ENCODE results near the gene EIF2S1. TPM values are rescaled to one million over a fixed set of nuclear protein-coding genes. Genes with fewer than 3 reads are reported as not detected.
A peak's percentile ranks its signal among the peaks of the same experiment; 100 is the strongest.

Gene EIF2S1
- total and polyA plus RNA-seq, 2 experiments from 2014 or later, result 121 to 170 TPM

DNA sequence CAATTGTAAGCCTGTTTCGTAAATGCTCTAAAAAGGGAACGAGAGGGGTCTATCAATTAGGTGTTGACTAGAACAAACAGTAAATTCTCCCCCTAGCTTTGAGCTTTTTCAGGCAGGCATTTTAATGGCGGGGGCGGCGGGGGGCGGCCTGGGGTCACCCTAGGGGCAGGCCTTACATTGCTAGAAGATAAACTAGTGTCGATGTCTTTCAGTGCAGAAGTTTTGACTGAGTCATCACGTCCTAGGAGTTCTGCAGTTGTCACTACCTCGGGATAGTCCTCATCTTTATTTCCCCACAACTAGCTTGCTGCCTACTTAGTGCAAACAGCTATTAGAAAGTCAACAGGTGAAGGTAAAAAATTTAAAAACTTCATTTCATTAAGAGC lies 2.2 kb upstream of the EIF2S1 start (continued):
- TF ChIP-seq, protein P1, sequence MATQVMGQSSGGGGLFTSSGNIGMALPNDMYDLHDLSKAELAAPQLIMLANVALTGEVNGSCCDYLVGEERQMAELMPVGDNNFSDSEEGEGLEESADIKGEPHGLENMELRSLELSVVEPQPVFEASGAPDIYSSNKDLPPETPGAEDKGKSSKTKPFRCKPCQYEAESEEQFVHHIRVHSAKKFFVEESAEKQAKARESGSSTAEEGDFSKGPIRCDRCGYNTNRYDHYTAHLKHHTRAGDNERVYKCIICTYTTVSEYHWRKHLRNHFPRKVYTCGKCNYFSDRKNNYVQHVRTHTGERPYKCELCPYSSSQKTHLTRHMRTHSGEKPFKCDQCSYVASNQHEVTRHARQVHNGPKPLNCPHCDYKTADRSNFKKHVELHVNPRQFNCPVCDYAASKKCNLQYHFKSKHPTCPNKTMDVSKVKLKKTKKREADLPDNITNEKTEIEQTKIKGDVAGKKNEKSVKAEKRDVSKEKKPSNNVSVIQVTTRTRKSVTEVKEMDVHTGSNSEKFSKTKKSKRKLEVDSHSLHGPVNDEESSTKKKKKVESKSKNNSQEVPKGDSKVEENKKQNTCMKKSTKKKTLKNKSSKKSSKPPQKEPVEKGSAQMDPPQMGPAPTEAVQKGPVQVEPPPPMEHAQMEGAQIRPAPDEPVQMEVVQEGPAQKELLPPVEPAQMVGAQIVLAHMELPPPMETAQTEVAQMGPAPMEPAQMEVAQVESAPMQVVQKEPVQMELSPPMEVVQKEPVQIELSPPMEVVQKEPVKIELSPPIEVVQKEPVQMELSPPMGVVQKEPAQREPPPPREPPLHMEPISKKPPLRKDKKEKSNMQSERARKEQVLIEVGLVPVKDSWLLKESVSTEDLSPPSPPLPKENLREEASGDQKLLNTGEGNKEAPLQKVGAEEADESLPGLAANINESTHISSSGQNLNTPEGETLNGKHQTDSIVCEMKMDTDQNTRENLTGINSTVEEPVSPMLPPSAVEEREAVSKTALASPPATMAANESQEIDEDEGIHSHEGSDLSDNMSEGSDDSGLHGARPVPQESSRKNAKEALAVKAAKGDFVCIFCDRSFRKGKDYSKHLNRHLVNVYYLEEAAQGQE (IDR thresholded peaks at IDR 0.05; ENCODE audit: unreplicated experiment), result no peak
- TF ChIP-seq NANOG (IDR thresholded peaks at IDR 0.05; ENCODE audit: borderline replicate concordance) (no peak), STAT1 (IDR thresholded peaks at IDR 0.05; ENCODE audit: unreplicated experiment) (no peak), EZH2phosphoT487 (IDR thresholded peaks at IDR 0.05; ENCODE audit: unreplicated experiment) (no peak), ZNF331 (CRISPR knock-in tag; IDR thresholded peaks at IDR 0.05; ENCODE audit: low read depth) (no peak), POLR2AphosphoS5 (IDR thresholded peaks at IDR 0.05; ENCODE audit: low read depth) (no peak)

GRCh38 chr14:67358924-67359774 lies 979 bp upstream of the EIF2S1 start:
- Histone ChIP-seq H3K79me2 (replicated peaks; ENCODE audit: insufficient read depth) (peaks cover 91% of the 10 kb centered on the region), H3K4me3 (peak overlapping the region; percentile 90), H3K4me2 (peak overlapping the region; percentile 92), H3K4me1 (ENCODE audit: insufficient read depth) (peaks cover 9% of the 10 kb centered on the region), H4K20me1 (replicated peaks; ENCODE audit: insufficient read depth) (peaks cover 7% of the 10 kb centered on the region; the same call in 1 of the 2 replicates), H3K36me3 (ENCODE audit: insufficient read depth) (no peaks in the 10 kb centered on the region), H3F3A (replicated peaks; ENCODE audit: low read depth) (no peaks in the 10 kb centered on the region), H3K9me2 (ENCODE audit: insufficient read depth) (no peaks in the 10 kb centered on the region), H3K27ac (ENCODE audit: low read depth) (peak overlapping the region; percentile 84), H3K27me3 (ENCODE audit: insufficient read depth) (no peaks in the 10 kb centered on the region), H2AFZ (peak overlapping the region; percentile 73; the same call in 1 of the 2 replicates)
- Mint-ChIP-seq H3K4me3 (peak overlapping the region; percentile 99), H3K36me3 (ENCODE audit: low read depth) (peaks cover 10% of the 10 kb centered on the region; the same call in 1 of the 3 replicates), H3K9me3 (no peaks in the 10 kb centered on the region), H3K4me1 (peaks cover 22% of the 10 kb centered on the region), H3K27me3 (ENCODE audit: insufficient read depth, low read depth, poor library complexity) (peaks cover 11% of the 10 kb centered on the region), H3K27ac (peak overlapping the region; percentile 99)
- DNase-seq (ENCODE audit: low spot score), result peak; percentile 54
- ATAC-seq, result peak; percentile 22
- no peak for TF ChIP-seq ZNF114 (CRISPR knock-in tag; IDR thresholded peaks at IDR 0.05)
- no peak for TF ChIP-seq ZNF331 (CRISPR knock-in tag; IDR thresholded peaks at IDR 0.05; ENCODE audit: low read depth)
- no peak for TF ChIP-seq CTCF (conservative IDR thresholded peaks at IDR 0.05; ENCODE audit: low read depth in 2 of 2)
- no peak for TF ChIP-seq ZNF462 (CRISPR knock-in tag; IDR thresholded peaks at IDR 0.05)
- no peak for TF ChIP-seq EZH2 (IDR thresholded peaks at IDR 0.05; ENCODE audit: low read depth, unreplicated experiment)
- no peak for TF ChIP-seq NANOG (IDR thresholded peaks at IDR 0.05; ENCODE audit: borderline replicate concordance)
- TF ChIP-seq CREB1 (CRISPR knock-in tag; IDR thresholded peaks at IDR 0.05; ENCODE audit: low read depth), result no peak
- no peak for TF ChIP-seq STAT1 (IDR thresholded peaks at IDR 0.05; ENCODE audit: unreplicated experiment)

Measured in GM23338 (cell line).